HepG2 (cell line): ENCODE data around the gene OS9. TPM values are rescaled to one million over a fixed set of nuclear protein-coding genes. Genes with fewer than 3 reads are reported as not detected.

Experiments
- ATAD3A ChIP-seq: sonication (generic); formaldehyde crosslinking; IDR thresholded peaks from 2 replicates; pipeline ENCODE4 v1.4.0; 2020; ENCODE audit warnings: missing genetic modification reagents
- CEBPG ChIP-seq: IDR thresholded peaks from 2 replicates; pipeline ENCODE4 v1.6.1; 2016
- CSRNP2 ChIP-seq: sonication (generic); formaldehyde crosslinking; conservative IDR thresholded peaks from 2 replicates; pipeline ENCODE4 v1.8.0; 2022; ENCODE audit warnings: low read depth, missing genetic modification reagents
- ELF4 ChIP-seq: sonication (generic); formaldehyde crosslinking; IDR thresholded peaks from 2 replicates; pipeline ENCODE4 v1.5.0; 2020; ENCODE audit warnings: missing genetic modification reagents, mild to moderate bottlenecking, moderate library complexity, borderline replicate concordance
- FOXJ3 ChIP-seq: sonication (generic); formaldehyde crosslinking; IDR thresholded peaks from 2 replicates; pipeline ENCODE4 v1.4.0; 2020; ENCODE audit warnings: missing genetic modification reagents, mild to moderate bottlenecking, borderline replicate concordance
- RAD21 ChIP-seq: fragments of 450-650 bp; formaldehyde crosslinking; IDR thresholded peaks from 2 replicates; pipeline ENCODE4 v1.5.0; 2020; ENCODE audit warnings: mild to moderate bottlenecking
- ZMYM3 ChIP-seq: sonication (generic); formaldehyde crosslinking; IDR thresholded peaks from 2 replicates; pipeline ENCODE4 v1.5.1; 2020; ENCODE audit warnings: mild to moderate bottlenecking, missing genetic modification reagents
- ZNF530 ChIP-seq: sonication (generic); formaldehyde crosslinking; IDR thresholded peaks from 2 replicates; pipeline ENCODE4 v1.5.0; 2020; ENCODE audit warnings: low read depth, mild to moderate bottlenecking, missing genetic modification reagents
- polyA plus RNA-seq, 8 experiments: library from polyadenylated mRNA; depleted of rRNA in 3 of 8; stranded (reverse) in 7 of 8; unstranded in 1 of 8; fragments of >200 nt; fragmentation: Illumina TruSeq in 4 of 8; extraction: Trizol in 4 of 8; gene quantifications; 2 replicates each; pipeline versions ENCODE4 v1.2.1 to v1.2.3, GENCODE V29; 2011 to 2016; ENCODE audit warnings: low read depth in 4 of 8, missing spikeins in 1 of 8, mixed read lengths in 1 of 8; ENCODE audit not compliant: insufficient read depth in 1 of 8
- total RNA-seq, 5 experiments: library from RNA; depleted of rRNA; stranded (reverse); fragments of >200 nt; fragmentation: Illumina TruSeq; extraction: Trizol; gene quantifications; 2 replicates each; pipeline ENCODE4 v1.2.3, GENCODE V29; 2016; ENCODE audit warnings: low read depth in 1 of 5
- TF ChIP-seq, protein P1 (sequence below): sonication (generic); formaldehyde crosslinking; IDR thresholded peaks from 2 replicates; pipeline ENCODE4 v1.5.1; 2020; ENCODE audit warnings: mild to moderate bottlenecking, moderate library complexity, missing genetic modification reagents
- TF ChIP-seq, protein P2 (sequence below): sonication (generic); formaldehyde crosslinking; IDR thresholded peaks from 2 replicates; pipeline ENCODE4 v1.5.0; 2020; ENCODE audit warnings: mild to moderate bottlenecking, missing genetic modification reagents, borderline replicate concordance
- TF ChIP-seq, protein P3 (sequence below): sonication (generic); formaldehyde crosslinking; IDR thresholded peaks from 2 replicates; pipeline ENCODE4 v1.5.0; 2020; ENCODE audit warnings: mild to moderate bottlenecking, missing genetic modification reagents, borderline replicate concordance

Gene OS9
- total and polyA plus RNA-seq, 2 of the 13 experiments (the other 11 are each of a cell fraction or from before 2014, with no cell fraction given), result 156 to 206 TPM

- TF ChIP-seq ZNF530 (CRISPR knock-in tag) (no peak), FOXJ3 (CRISPR knock-in tag) (no peak), RAD21 (CRISPR knock-in tag) (no peak), ATAD3A (CRISPR knock-in tag) (no peak), CEBPG (CRISPR knock-in tag) (no peak), CSRNP2 (CRISPR knock-in tag) (no peak), ZMYM3 (peak; percentile 39; the same call in 1 of the 2 replicates), ELF4 (no peak)
- TF ChIP-seq, protein P1, sequence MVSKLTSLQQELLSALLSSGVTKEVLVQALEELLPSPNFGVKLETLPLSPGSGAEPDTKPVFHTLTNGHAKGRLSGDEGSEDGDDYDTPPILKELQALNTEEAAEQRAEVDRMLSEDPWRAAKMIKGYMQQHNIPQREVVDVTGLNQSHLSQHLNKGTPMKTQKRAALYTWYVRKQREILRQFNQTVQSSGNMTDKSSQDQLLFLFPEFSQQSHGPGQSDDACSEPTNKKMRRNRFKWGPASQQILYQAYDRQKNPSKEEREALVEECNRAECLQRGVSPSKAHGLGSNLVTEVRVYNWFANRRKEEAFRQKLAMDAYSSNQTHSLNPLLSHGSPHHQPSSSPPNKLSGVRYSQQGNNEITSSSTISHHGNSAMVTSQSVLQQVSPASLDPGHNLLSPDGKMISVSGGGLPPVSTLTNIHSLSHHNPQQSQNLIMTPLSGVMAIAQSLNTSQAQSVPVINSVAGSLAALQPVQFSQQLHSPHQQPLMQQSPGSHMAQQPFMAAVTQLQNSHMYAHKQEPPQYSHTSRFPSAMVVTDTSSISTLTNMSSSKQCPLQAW (CRISPR knock-in tag), result 0 out of 2 replicates have a peak, but pooled peaks have one; percentile 4
- TF ChIP-seq, protein P2, sequence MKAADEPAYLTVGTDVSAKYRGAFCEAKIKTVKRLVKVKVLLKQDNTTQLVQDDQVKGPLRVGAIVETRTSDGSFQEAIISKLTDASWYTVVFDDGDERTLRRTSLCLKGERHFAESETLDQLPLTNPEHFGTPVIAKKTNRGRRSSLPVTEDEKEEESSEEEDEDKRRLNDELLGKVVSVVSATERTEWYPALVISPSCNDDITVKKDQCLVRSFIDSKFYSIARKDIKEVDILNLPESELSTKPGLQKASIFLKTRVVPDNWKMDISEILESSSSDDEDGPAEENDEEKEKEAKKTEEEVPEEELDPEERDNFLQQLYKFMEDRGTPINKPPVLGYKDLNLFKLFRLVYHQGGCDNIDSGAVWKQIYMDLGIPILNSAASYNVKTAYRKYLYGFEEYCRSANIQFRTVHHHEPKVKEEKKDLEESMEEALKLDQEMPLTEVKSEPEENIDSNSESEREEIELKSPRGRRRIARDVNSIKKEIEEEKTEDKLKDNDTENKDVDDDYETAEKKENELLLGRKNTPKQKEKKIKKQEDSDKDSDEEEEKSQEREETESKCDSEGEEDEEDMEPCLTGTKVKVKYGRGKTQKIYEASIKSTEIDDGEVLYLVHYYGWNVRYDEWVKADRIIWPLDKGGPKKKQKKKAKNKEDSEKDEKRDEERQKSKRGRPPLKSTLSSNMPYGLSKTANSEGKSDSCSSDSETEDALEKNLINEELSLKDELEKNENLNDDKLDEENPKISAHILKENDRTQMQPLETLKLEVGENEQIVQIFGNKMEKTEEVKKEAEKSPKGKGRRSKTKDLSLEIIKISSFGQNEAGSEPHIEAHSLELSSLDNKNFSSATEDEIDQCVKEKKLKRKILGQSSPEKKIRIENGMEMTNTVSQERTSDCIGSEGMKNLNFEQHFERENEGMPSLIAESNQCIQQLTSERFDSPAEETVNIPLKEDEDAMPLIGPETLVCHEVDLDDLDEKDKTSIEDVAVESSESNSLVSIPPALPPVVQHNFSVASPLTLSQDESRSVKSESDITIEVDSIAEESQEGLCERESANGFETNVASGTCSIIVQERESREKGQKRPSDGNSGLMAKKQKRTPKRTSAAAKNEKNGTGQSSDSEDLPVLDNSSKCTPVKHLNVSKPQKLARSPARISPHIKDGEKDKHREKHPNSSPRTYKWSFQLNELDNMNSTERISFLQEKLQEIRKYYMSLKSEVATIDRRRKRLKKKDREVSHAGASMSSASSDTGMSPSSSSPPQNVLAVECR (CRISPR knock-in tag), result 0 out of 2 replicates have a peak, but pooled peaks have one; percentile 32
- TF ChIP-seq, protein P3, sequence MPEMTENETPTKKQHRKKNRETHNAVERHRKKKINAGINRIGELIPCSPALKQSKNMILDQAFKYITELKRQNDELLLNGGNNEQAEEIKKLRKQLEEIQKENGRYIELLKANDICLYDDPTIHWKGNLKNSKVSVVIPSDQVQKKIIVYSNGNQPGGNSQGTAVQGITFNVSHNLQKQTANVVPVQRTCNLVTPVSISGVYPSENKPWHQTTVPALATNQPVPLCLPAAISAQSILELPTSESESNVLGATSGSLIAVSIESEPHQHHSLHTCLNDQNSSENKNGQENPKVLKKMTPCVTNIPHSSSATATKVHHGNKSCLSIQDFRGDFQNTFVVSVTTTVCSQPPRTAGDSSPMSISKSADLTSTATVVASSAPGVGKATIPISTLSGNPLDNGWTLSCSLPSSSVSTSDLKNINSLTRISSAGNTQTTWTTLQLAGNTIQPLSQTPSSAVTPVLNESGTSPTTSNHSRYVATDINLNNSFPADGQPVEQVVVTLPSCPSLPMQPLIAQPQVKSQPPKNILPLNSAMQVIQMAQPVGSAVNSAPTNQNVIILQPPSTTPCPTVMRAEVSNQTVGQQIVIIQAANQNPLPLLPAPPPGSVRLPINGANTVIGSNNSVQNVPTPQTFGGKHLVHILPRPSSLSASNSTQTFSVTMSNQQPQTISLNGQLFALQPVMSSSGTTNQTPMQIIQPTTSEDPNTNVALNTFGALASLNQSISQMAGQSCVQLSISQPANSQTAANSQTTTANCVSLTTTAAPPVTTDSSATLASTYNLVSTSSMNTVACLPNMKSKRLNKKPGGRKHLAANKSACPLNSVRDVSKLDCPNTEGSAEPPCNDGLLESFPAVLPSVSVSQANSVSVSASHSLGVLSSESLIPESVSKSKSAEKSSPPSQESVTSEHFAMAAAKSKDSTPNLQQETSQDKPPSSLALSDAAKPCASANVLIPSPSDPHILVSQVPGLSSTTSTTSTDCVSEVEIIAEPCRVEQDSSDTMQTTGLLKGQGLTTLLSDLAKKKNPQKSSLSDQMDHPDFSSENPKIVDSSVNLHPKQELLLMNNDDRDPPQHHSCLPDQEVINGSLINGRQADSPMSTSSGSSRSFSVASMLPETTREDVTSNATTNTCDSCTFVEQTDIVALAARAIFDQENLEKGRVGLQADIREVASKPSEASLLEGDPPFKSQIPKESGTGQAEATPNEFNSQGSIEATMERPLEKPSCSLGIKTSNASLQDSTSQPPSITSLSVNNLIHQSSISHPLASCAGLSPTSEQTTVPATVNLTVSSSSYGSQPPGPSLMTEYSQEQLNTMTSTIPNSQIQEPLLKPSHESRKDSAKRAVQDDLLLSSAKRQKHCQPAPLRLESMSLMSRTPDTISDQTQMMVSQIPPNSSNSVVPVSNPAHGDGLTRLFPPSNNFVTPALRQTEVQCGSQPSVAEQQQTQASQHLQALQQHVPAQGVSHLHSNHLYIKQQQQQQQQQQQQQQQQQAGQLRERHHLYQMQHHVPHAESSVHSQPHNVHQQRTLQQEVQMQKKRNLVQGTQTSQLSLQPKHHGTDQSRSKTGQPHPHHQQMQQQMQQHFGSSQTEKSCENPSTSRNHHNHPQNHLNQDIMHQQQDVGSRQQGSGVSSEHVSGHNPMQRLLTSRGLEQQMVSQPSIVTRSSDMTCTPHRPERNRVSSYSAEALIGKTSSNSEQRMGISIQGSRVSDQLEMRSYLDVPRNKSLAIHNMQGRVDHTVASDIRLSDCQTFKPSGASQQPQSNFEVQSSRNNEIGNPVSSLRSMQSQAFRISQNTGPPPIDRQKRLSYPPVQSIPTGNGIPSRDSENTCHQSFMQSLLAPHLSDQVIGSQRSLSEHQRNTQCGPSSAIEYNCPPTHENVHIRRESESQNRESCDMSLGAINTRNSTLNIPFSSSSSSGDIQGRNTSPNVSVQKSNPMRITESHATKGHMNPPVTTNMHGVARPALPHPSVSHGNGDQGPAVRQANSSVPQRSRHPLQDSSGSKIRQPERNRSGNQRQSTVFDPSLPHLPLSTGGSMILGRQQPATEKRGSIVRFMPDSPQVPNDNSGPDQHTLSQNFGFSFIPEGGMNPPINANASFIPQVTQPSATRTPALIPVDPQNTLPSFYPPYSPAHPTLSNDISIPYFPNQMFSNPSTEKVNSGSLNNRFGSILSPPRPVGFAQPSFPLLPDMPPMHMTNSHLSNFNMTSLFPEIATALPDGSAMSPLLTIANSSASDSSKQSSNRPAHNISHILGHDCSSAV, result no peak
These were observed 43.8 kb downstream of the OS9 start (continued) for GRCh38 chr12:57737467-57738460.
